HPDE6-E6E7 (cell line): ENCODE measurements around the gene CADPS2.
"Not testable (repeated sequence)": the region's sequence is repeated elsewhere in the genome, so short reads cannot be mapped to it uniquely, and the experiment has no call there.

Source experiments
- DNase-seq: peaks from one replicate; pipeline ENCODE4 v3.0.0; 2011; ENCODE audit warnings: missing footprints; ENCODE audit errors: extremely low spot score

CADPS2 gene

GRCh38 chr7:122675621-122676020 is 210.6 kb downstream of the CADPS2 start:
- no peak for DNase-seq

GRCh38 chr7:122675011-122675410 is 211.2 kb downstream of the CADPS2 start:
- no peak for DNase-seq

DNA sequence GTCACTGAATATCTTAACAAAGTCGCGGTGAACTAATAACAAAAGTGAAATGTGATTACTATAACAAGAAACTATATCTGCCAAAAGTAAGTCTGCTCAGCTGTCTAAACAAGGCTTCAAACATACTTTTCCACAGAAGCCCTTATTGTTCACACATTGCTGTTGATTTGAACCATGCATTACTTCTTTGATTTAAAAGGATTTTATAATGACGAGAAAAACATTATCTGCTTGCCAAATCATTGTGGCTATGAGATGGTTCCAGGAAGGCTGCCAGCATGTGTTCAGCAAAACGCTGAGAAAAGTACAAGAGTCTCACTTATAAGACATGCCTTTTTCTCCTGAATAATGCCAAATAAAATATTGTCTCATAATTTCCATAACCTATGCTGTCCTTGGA is 211.8 kb downstream of the CADPS2 start:
- no peak for DNase-seq

- no peak for DNase-seq
Observed at GRCh38 chr7:122673951-122674350, 212.3 kb downstream of the CADPS2 start.

GRCh38 chr7:122672536-122672935 is 213.7 kb downstream of the CADPS2 start:
- DNase-seq = no peak

DNA sequence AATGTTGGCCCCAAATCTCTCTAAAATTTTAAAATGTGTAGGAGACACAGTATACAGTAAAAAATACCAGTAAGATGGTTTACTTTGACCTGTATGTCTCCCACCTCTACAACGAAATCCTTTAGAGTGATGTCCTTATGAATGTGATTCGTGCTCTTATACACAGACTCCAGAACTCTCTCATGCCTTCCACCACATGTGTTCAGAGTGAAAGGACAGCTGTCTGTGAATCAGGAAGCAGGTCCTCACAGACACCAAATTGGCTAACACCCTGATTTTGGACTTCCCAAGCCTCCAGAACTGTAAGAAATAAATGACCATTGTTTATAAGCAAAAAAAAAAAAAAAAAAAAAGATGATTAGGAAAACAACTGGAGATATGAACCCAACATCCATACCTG is 222.5 kb downstream of the CADPS2 start:
- DNase-seq = no peak

- no peak for DNase-seq
Observed at GRCh38 chr7:122658856-122659255, 227.4 kb downstream of the CADPS2 start.

GRCh38 chr7:122653685-122654084 is 232.6 kb downstream of the CADPS2 start:
- DNase-seq = no peak

DNA sequence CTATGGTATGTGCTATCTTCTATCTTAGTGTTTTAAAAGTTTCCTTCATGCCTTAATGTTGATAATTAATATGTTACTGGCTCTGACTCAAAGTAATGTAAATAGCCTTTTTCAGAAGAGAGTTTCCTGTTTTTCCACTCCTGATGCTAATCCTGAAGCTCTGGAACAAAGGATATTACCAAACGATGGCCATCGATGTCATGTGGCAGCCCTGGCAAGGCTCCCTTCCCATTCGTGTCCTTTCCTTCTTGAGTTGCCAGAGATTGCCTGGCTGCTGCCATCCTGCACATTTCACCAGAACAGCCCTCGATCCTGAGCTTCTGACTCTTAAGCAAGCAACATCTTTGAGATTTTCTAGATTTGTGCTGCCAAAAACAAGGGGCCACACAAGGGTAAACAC is 233.4 kb downstream of the CADPS2 start:
- no peak for DNase-seq

GRCh38 chr7:122651451-122651850 is 234.8 kb downstream of the CADPS2 start:
- DNase-seq = no peak

- DNase-seq = no peak
Observed at GRCh38 chr7:122643250-122643649, 243.0 kb downstream of the CADPS2 start.

GRCh38 chr7:122638459-122638858 is 247.8 kb downstream of the CADPS2 start:
- DNase-seq = no peak

DNA sequence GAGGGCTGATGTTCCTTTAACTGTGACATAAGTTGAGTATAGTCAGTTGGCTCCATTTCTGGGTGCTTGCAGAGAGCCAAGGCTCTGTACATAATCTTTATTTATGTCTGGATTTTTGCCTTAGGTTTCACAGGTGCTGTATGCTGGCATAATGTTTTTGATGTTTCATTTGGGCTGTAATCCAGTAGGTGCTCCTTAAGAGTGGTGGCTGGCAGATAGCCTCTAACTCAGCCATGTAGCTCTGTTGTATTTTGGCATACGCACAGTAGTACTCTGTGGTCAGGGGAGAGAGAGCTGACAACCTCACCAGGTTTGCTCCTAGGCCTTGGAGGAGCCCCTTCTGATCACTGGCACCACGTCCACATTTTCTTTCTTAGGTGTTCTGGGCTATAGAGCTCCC is 248.5 kb downstream of the CADPS2 start:
- no peak for DNase-seq

- DNase-seq = not testable (repeated sequence)
Observed at GRCh38 chr7:122635481-122635880, 250.8 kb downstream of the CADPS2 start.

DNA sequence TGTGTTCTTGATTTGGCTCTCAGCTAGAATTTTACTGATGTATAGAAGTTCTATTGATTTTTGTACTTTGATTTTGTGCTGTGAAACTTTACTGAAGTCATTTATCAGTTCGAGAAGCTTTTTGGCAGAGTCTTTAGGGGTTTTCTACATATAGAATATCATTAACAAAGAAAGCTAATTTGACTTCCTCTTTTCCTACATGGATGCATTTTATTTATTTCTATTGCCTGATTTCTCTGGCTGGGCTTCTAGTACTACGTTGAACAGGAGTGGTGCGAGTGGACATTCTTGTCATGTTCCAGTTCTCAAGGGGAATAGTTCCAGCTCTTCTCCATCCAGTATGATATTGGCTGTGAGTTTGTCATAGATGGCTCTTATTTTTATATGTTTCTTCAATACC is 252.8 kb downstream of the CADPS2 start:
- no peak for DNase-seq

DNA sequence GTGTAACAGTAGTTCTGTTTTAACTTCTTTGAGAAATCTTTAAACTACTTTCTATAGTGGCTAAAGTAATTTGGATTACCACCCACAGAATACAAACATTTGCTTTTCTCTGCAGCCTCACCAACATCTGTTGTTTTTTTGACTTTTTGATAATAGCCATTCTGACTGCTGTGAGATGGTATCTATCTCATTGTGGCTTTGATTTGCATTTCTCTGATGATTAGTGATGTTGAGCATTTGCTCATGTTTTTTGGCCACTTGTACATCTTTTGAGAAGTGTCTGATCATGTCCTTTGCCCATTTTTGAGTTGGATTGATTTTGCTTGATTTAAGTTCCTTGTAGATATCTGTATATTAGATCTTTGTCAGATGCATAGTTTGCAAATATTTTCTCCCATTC is 254.0 kb downstream of the CADPS2 start:
- no peak for DNase-seq

DNA sequence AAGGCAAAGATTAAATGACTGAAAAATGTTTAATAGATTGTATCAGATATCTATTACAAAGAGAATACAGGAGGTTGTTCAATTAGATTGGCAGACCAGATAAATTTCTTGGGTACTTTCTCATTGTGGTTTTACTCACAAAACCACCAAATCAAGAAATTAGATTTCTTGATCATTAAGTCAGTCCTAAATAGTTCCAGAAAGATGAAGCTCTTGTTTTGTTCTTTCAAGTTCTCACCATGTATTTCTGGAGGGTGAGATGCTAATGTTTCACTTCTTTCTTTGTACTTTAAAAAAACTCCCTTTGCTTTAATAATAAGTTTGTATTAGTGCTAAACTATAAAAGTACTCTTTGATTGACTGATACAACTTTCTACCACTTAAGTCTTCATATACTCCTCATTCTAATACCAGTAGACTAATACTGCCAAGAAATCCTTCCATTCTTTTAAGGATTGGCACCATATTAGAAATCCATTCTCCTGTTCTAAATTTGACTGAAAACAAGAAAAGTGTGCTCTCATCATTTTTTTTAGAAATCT is 256.8 kb downstream of the CADPS2 start:
- DNase-seq = no peak

DNA sequence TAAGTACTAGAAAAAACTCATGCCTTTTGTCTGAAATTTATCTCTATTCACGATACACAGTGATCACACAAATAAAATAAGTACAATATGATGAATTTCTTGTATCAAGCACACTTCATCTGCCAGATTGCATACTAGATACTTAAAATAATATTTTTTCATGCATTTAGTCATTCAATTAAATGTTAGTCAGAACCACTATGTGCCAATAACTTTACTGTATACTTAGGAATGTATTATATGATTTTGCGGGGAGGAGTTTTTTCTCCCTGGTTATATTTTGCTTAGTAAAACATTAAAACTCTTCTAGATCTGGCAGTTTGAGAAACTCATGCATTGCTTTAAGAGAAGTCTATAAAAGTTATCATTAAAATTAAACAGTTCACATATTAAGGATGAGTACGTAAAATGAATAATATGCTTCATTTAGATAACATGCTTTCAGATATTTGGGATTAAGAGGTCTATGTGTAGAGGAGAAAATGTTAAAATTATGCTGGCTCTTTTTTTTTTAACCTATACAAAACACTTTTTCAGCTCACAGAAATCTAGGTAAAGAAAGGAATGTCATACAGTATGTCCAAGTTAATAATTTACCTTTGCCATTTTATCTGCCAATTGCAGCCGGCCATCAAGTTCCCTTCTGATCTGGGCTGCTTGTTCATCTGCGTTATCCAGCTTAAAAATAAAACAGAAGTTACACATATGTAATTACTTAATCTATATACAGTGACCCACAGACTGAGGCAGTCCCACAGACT is 257.4 kb downstream of the CADPS2 start:
- no peak for DNase-seq

GRCh38 chr7:122626785-122627184 is 259.5 kb downstream of the CADPS2 start:
- no peak for DNase-seq

GRCh38 chr7:122622682-122623081 is 263.6 kb downstream of the CADPS2 start:
- no peak for DNase-seq

DNA sequence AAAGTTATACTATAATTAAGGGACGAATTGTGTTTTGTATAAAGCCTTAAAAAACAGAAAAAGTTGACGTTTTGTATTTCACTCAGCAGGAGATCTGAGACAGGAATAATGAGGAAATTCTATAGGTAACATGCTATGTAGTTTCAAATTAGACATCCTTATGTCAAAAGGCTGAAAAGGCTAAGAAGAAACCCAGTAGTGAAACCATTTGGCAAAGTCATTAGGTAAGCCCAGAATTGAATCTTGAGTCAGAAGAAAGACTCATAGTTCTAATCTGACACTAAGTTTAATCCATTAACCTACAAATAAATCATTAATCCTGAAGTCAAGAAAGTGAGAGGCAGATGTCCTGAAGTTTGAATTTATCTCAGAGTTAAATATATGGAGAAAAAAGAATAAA is 266.6 kb downstream of the CADPS2 start:
- DNase-seq = no peak

DNA sequence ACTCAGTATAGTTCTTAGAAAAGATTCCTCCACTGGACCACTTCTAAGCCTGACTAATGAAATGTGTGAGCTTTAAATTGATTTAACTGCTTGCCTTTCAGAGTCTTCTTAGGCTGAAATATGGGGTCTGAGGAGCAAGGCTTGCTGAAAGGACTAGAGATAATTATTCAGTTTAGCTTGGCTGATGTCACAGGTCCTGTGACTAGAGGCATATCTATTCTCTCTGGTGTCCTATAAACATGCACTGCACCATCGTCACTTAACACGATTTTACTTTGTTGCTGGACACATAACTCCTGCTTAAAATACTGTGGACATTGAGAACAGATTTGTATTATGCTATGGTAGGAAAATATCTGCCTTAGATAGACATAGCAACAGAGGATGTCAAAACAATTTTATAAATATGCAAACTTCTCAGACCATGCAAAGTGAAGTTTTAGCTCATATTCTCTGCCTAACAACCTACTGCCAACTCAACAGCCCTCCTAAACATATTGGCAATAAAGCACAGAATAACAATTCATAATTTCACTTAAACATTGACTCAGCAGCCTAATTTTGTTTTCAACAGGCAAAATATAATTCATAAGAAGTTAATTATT is 267.6 kb downstream of the CADPS2 start:
- no peak for DNase-seq

GRCh38 chr7:122616951-122617350 is 269.3 kb downstream of the CADPS2 start:
- no peak for DNase-seq
